Measurements from ENCODE around the gene MSH3. TPM values are rescaled to one million over a fixed set of nuclear protein-coding genes. Genes with fewer than 3 reads are reported as not detected.

The MSH3 gene
- polyA plus RNA-seq, 1 of the 3 experiments (the other 2 are of a cell fraction), result 3.5 TPM

- no peaks in the 10 kb centered on the region for H3K4me1 ChIP-seq (ENCODE audit: control insufficient read depth in 1 of 2, insufficient read depth in 2 of 2, low read depth in 1 of 2, low read length in 1 of 2)
- H2AFZ ChIP-seq (ENCODE audit: low read depth), result no peak overlapping the region
- POLR2A ChIA-PET, result no interaction called here
- no peaks in the 10 kb centered on the region for H3K9me3 ChIP-seq
- no peaks in the 10 kb centered on the region for H3K9me2 ChIP-seq
- no peak overlapping the region for H3K4me3 ChIP-seq (ENCODE audit: low read depth in 2 of 2, low read length in 1 of 2)
- H3K27ac ChIP-seq (ENCODE audit: low read depth in 2 of 2, low read length in 1 of 2), result no peak overlapping the region; a peak in 1 of 4 replicates
- no peak for DNase-seq
- H3K36me3 ChIP-seq (replicated peaks in 1 of 2; ENCODE audit: control insufficient read depth in 1 of 2, insufficient read depth in 2 of 2, low read length in 1 of 2), result no peaks in the 10 kb centered on the region
- no peaks in the 10 kb centered on the region for H3K27me3 ChIP-seq (ENCODE audit: insufficient read depth)
- no peaks in the 10 kb centered on the region for H3K79me2 ChIP-seq (ENCODE audit: insufficient read depth)
- no peak overlapping the region for H3K4me2 ChIP-seq
- H3K9ac ChIP-seq, result no peak overlapping the region
- no peaks in the 10 kb centered on the region for H3F3A ChIP-seq (replicated peaks; ENCODE audit: insufficient read depth)
- no peaks in the 10 kb centered on the region for H4K20me1 ChIP-seq (ENCODE audit: insufficient read depth)
- CTCF ChIA-PET, result interaction anchor here (0.7 kb wide), 1 partner anchor 391 kb away, joined by 3 read pairs; no protein-coding TSS in a partner anchor
- TF ChIP-seq MEF2A (IDR thresholded peaks at IDR 0.05; ENCODE audit: borderline replicate concordance, low read depth), result no peak
- TF ChIP-seq TEAD4 (IDR thresholded peaks at IDR 0.05; ENCODE audit: borderline replicate concordance, insufficient read depth), result no peak
- TF ChIP-seq ELF1 (IDR thresholded peaks at IDR 0.05), result no peak
- TF ChIP-seq EZH2phosphoT487 (IDR thresholded peaks at IDR 0.05; ENCODE audit: borderline replicate concordance, low read depth), result no peak
- no peak for TF ChIP-seq MAX (IDR thresholded peaks at IDR 0.05; ENCODE audit: low read depth)
- TF ChIP-seq TAF1 (IDR thresholded peaks at IDR 0.05; ENCODE audit: borderline replicate concordance, low read depth, low read length), result no peak
These were observed 180.3 kb downstream of the MSH3 start for GRCh38 chr5:80834710-80835109.

- H4K20me1 ChIP-seq (ENCODE audit: insufficient read depth), result no peaks in the 10 kb centered on the region
- H3K9me2 ChIP-seq, result no peaks in the 10 kb centered on the region
- no peaks in the 10 kb centered on the region for H3F3A ChIP-seq (replicated peaks; ENCODE audit: insufficient read depth)
- no peak overlapping the region for H3K27ac ChIP-seq (ENCODE audit: low read depth in 2 of 2, low read length in 1 of 2)
- ChIA-PET CTCF (interaction anchor here (0.7 kb wide), 1 partner anchor 392 kb away, joined by 3 read pairs; no protein-coding TSS in a partner anchor), POLR2A (no interaction called here)
- H3K4me3 ChIP-seq (ENCODE audit: low read depth in 2 of 2, low read length in 1 of 2), result no peak overlapping the region
- no peak for DNase-seq
- H3K9me3 ChIP-seq, result no peaks in the 10 kb centered on the region
- H3K4me2 ChIP-seq, result no peak overlapping the region
- H3K36me3 ChIP-seq (replicated peaks in 1 of 2; ENCODE audit: control insufficient read depth in 1 of 2, insufficient read depth in 2 of 2, low read length in 1 of 2), result no peaks in the 10 kb centered on the region
- no peak overlapping the region for H3K9ac ChIP-seq
- H2AFZ ChIP-seq (ENCODE audit: low read depth), result no peak overlapping the region
- TF ChIP-seq NFIC (IDR thresholded peaks at IDR 0.05; ENCODE audit: borderline replicate concordance), result no peak
- no peak for TF ChIP-seq YY1 (IDR thresholded peaks at IDR 0.05; ENCODE audit: low read depth)
- TF ChIP-seq FOXJ3 (CRISPR knock-in tag; IDR thresholded peaks at IDR 0.05), result no peak
- no peak for TF ChIP-seq MEF2A (IDR thresholded peaks at IDR 0.05; ENCODE audit: borderline replicate concordance, low read depth)
- TF ChIP-seq SMC3 (IDR thresholded peaks at IDR 0.05; ENCODE audit: low read depth, low read length), result no peak
- no peak for TF ChIP-seq RFX5 (IDR thresholded peaks at IDR 0.05; ENCODE audit: low read length)
- no peak for TF ChIP-seq POLR2AphosphoS5 (IDR thresholded peaks at IDR 0.05; ENCODE audit: low read depth, low read length)
- TF ChIP-seq GABPA (IDR thresholded peaks at IDR 0.05; ENCODE audit: low read depth), result no peak
- no peak for TF ChIP-seq USF1 (IDR thresholded peaks at IDR 0.05; ENCODE audit: borderline replicate concordance, low read depth)
- no peak for TF ChIP-seq CHD2 (IDR thresholded peaks at IDR 0.05; ENCODE audit: low read length, partially characterized antibody)
- TF ChIP-seq RAD21 (IDR thresholded peaks at IDR 0.05; ENCODE audit: low read length), result no peak
- TF ChIP-seq FOXM1 (IDR thresholded peaks at IDR 0.05; ENCODE audit: low read depth), result no peak
- no peak for TF ChIP-seq FOSL2 (IDR thresholded peaks at IDR 0.05; ENCODE audit: borderline replicate concordance, low read depth)
- TF ChIP-seq MAX (IDR thresholded peaks at IDR 0.05; ENCODE audit: low read depth), result no peak
- TF ChIP-seq TEAD4 (IDR thresholded peaks at IDR 0.05; ENCODE audit: borderline replicate concordance, insufficient read depth), result no peak
- TF ChIP-seq IRF3 (IDR thresholded peaks at IDR 0.05; ENCODE audit: low read depth, low read length), result no peak
- no peak for TF ChIP-seq JUND (IDR thresholded peaks at IDR 0.05)
- TF ChIP-seq ELF1 (IDR thresholded peaks at IDR 0.05), result no peak
- no peak for TF ChIP-seq GATA2 (CRISPR knock-in tag; IDR thresholded peaks at IDR 0.05)
- H3K27me3 ChIP-seq (ENCODE audit: insufficient read depth), result no peaks in the 10 kb centered on the region
- no peaks in the 10 kb centered on the region for H3K4me1 ChIP-seq (ENCODE audit: control insufficient read depth in 1 of 2, insufficient read depth in 2 of 2, low read depth in 1 of 2, low read length in 1 of 2)
- H3K79me2 ChIP-seq (ENCODE audit: insufficient read depth), result no peaks in the 10 kb centered on the region
- 93% methylated on average over 4 of the region's 4 CpGs for WGBS (ENCODE audit: low lambda C conversion rate)
These were observed 180.7 kb downstream of the MSH3 start for GRCh38 chr5:80835128-80835527.
